Spleen (tissue), 11 donors: ENCODE data around the gene TPTE. TPM values are rescaled to one million over a fixed set of nuclear protein-coding genes. Genes with fewer than 3 reads are reported as not detected.
"Not testable (repeated sequence)": the region's sequence is repeated elsewhere in the genome, so short reads cannot be mapped to it uniquely, and the experiment has no call there.

Source experiments
- DNase-seq: peaks from one replicate; pipeline ENCODE4 v3.0.0-alpha.2; 2020
- H3K27ac ChIP-seq, 8 donors: fragments of 200-600 bp; sonication (generic) in 7 of 8; 1 replicate in 4 of 8; 2 replicates in 4 of 8; pipeline versions ENCODE4 v1.5.0 to v1.8.0; 2016 to 2021; ENCODE audit warnings: inconsistent platforms in 4 of 8, mild to moderate bottlenecking in 4 of 8, moderate library complexity in 1 of 8
- H3K27me3 ChIP-seq, 7 donors: fragments of 200-600 bp; sonication (generic) in 6 of 7; replicated peaks in 1 of 7; 1 replicate in 4 of 7; 2 replicates in 3 of 7; pipeline versions ENCODE4 v1.5.0 to v1.8.0; 2016 to 2021; ENCODE audit warnings: inconsistent platforms in 3 of 7, mild to moderate bottlenecking in 1 of 7
- H3K36me3 ChIP-seq, 6 donors: fragments of 200-600 bp; sonication (generic) in 5 of 6; 1 replicate in 4 of 6; 2 replicates in 2 of 6; pipeline versions ENCODE4 v1.5.0 to v1.8.0; 2016 to 2021; ENCODE audit warnings: inconsistent platforms in 2 of 6
- H3K4me1 ChIP-seq, 6 donors: fragments of 200-600 bp; sonication (generic) in 5 of 6; 1 replicate in 3 of 6; 2 replicates in 3 of 6; pipeline versions ENCODE4 v1.5.0 to v1.8.0; 2016 to 2021; ENCODE audit warnings: inconsistent platforms in 3 of 6
- H3K4me3 ChIP-seq, 8 donors: fragments of 200-600 bp; sonication (generic) in 7 of 8; 1 replicate in 4 of 8; 2 replicates in 4 of 8; pipeline versions ENCODE4 v1.5.0 to v1.8.0; 2016 to 2021; ENCODE audit warnings: inconsistent platforms in 4 of 8, mild to moderate bottlenecking in 4 of 8, moderate library complexity in 2 of 8
- H3K9me3 ChIP-seq, 8 donors: fragments of 200-600 bp; sonication (generic) in 7 of 8; 1 replicate in 4 of 8; 2 replicates in 4 of 8; pipeline versions ENCODE4 v1.5.0 to v1.8.0; 2016 to 2021; ENCODE audit warnings: inconsistent platforms in 4 of 8
- POLR2A ChIP-seq, 3 donors: fragments of 450-650 bp; IDR thresholded peaks; one replicate each; pipeline ENCODE4 v1.5.1; 2017; ENCODE audit warnings: antibody characterized with exemption in 3 of 3, mild to moderate bottlenecking in 1 of 3
- POLR2AphosphoS5 ChIP-seq, 3 donors: sonication (generic); formaldehyde crosslinking; IDR thresholded peaks; one replicate each; pipeline ENCODE4 v1.5.1; 2017; ENCODE audit warnings: antibody characterized with exemption in 3 of 3
- whole genome bisulfite sequencing, 5 donors: extraction: QIAGEN DNeasy Blood & Tissue Kit in 3 of 5; methylation state at CpG; one replicate each; pipeline versions ENCODE4 v1.1.5 to v1.1.7; 2013 to 2018; 5-methylcytosine and 5-hydroxymethylcytosine counted together
- intact Hi-C: fragments of 100-400 bp; cut with DNase I; formaldehyde crosslinking; loops from one replicate; pipeline ENCODE4 v1.15.0; 2023; ENCODE audit warnings: low total_unique reads
- polyA plus RNA-seq, 3 donors: library from polyadenylated mRNA; stranded (reverse); fragments of 200-250 nt; gene quantifications; one replicate each; pipeline ENCODE4 v1.2.1, GENCODE V29; 2013
- small RNA-seq, 4 donors: library from RNA; depleted of rRNA; stranded (forward); fragments of <200 nt; gene quantifications; one replicate each; pipeline ENCODE3, GENCODE V24; 2016
- total RNA-seq, 7 donors: library from RNA; depleted of rRNA in 3 of 7; stranded (reverse); fragments of >200 nt in 3 of 7; fragmentation: NEBNext Ultra II Directional in 4 of 7; extraction: Animal tissue kit (Norgen Biotek cat#: 25700) in 4 of 7; gene quantifications; one replicate each; pipeline versions ENCODE4 v1.1.0 to v1.2.1, GENCODE V29; 2016 to 2021
- TF ChIP-seq, protein P1 (sequence below), 11 experiments: fragments of 200-600 bp in 7 of 11; fragments of 450-650 bp in 4 of 11; sonication (generic) in 4 of 11; IDR thresholded peaks in 8 of 11; conservative IDR thresholded peaks in 3 of 11; 1 replicate in 7 of 11; 2 replicates in 4 of 11; pipeline versions ENCODE4 v1.4.0 to v1.8.0; 2016 to 2021; ENCODE audit warnings: antibody characterized with exemption in 11 of 11, inconsistent platforms in 4 of 11, mild to moderate bottlenecking in 1 of 11
- donor health status: healthy with polysubstance abuse.
- donor health status: DM: no; HTN: no; CAD: no; lungs with moderate emphysema.
- donor health status: DM: no; HTN: no; CAD: no.
- donor health status: Bipolar disorder and iron deficiency.
- donor health status: healthy.
- donor health status: DM: no; HTN: no; CAD: no.
- donor health status: DM: yes; HTN: yes; CAD: no.

The TPTE gene
- total and polyA plus RNA-seq, 10 donors = not detected

DNA sequence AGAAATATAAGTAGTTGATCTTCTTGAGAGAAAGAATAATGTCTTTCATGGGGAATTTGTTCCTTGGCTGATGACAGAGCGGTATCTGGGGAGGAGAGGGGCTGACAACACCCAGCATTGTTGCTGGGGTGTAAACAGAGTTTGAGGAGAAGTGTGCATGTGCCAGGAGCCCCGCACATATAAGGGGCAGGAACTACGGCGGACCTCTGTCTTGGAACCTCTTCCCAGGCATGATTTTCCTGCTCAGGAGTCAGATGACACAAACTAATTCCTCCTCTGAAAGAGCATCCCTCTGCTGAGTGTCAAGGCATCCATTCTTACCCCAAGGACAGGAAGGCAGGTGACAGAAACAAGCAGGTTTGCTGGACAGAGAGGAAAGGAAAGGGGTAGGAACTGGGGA, 119.1 kb downstream of the TPTE start:
- 34 to 48% (median 43%) methylated on average over 4 of the region's 4 CpGs for WGBS, 5 donors

DNA sequence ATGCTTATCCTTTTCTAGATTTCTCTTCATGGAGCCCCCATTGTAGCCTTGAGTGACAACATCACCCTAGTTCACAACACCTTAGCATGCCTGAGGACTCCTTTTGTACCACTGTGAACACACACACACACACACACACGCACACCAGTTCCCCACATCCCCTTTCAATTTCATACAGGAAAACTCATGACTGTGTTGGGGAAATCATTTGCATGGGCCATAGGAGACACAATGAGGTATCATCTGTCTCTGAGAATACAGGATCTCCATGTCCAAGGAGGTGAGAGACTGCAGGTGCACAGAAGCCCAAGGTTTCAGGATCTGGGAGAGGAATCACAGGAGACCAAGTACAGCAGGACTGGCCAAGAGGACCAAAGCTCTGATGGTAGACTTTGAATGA, 119.7 kb downstream of the TPTE start:
- Histone ChIP-seq H3K4me3 (no peak overlapping the region), H3K9me3 (peaks cover 0 to 97% (median 69%) of the 10 kb centered on the region in 8 donors), H3K4me1 (no peaks in the 10 kb centered on the region), H3K27ac (no peak overlapping the region), H3K36me3 (no peaks in the 10 kb centered on the region), H3K27me3 (no peaks in the 10 kb centered on the region)
- no peak for DNase-seq
- 45 to 90% (median 60%) methylated on average over 1 of the region's 1 CpG for WGBS, 5 donors
- intact Hi-C loops = no loop called here
- TF ChIP-seq, protein P1, sequence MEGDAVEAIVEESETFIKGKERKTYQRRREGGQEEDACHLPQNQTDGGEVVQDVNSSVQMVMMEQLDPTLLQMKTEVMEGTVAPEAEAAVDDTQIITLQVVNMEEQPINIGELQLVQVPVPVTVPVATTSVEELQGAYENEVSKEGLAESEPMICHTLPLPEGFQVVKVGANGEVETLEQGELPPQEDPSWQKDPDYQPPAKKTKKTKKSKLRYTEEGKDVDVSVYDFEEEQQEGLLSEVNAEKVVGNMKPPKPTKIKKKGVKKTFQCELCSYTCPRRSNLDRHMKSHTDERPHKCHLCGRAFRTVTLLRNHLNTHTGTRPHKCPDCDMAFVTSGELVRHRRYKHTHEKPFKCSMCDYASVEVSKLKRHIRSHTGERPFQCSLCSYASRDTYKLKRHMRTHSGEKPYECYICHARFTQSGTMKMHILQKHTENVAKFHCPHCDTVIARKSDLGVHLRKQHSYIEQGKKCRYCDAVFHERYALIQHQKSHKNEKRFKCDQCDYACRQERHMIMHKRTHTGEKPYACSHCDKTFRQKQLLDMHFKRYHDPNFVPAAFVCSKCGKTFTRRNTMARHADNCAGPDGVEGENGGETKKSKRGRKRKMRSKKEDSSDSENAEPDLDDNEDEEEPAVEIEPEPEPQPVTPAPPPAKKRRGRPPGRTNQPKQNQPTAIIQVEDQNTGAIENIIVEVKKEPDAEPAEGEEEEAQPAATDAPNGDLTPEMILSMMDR (IDR thresholded peaks at IDR 0.05 in 8 of 11, conservative IDR thresholded peaks at IDR 0.05 in 3 of 11) = no peak
- TF ChIP-seq POLR2A (IDR thresholded peaks at IDR 0.05) (no peak), POLR2AphosphoS5 (IDR thresholded peaks at IDR 0.05) (no peak)

More for the DNA sequence above, 119.1 kb downstream of the TPTE start:
- peaks cover 0 to 97% (median 70%) of the 10 kb centered on the region in 8 donors for H3K9me3 ChIP-seq
- TF ChIP-seq POLR2AphosphoS5 (IDR thresholded peaks at IDR 0.05) (no peak), POLR2A (IDR thresholded peaks at IDR 0.05) (no peak)
- TF ChIP-seq, protein P1 (IDR thresholded peaks at IDR 0.05 in 8 of 11, conservative IDR thresholded peaks at IDR 0.05 in 3 of 11) = no peak
- no peaks in the 10 kb centered on the region for H3K27me3 ChIP-seq
- H3K4me1 ChIP-seq = no peaks in the 10 kb centered on the region
- intact Hi-C loops = no loop called here
- no peaks in the 10 kb centered on the region for H3K36me3 ChIP-seq
- H3K4me3 ChIP-seq = no peak overlapping the region
- no peak for DNase-seq
- no peak overlapping the region for H3K27ac ChIP-seq

DNA sequence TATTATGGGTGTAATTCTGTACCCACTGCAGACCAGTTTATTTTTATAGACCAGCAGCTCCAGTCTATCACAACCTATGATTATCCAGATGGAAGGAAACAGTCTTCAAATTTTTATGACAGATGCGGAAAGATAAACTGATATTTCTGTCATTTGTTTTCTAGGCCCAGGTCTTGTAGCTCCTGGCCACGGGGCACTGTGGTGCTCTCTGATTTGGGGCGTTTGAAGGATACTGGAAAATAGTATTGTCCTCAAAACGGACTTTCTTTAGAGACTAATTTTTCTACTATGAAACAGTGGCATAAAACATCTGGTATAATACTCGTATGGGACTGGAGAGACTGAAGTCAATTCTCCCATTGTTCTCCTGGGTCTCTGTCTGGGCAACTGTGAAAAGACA, 124.3 kb downstream of the TPTE start:
- DNase-seq, H3K36me3 ChIP-seq, H3K27ac ChIP-seq, H3K4me3 ChIP-seq, intact Hi-C loops, H3K4me1 ChIP-seq, H3K27me3 ChIP-seq: not testable (repeated sequence)
- H3K9me3 ChIP-seq = peaks cover 0 to 96% (median 66%) of the 10 kb centered on the region in 8 donors
- 34 to 55% (median 48%) methylated on average over 4 to 5 of the region's 5 CpGs for WGBS, 5 donors

DNA sequence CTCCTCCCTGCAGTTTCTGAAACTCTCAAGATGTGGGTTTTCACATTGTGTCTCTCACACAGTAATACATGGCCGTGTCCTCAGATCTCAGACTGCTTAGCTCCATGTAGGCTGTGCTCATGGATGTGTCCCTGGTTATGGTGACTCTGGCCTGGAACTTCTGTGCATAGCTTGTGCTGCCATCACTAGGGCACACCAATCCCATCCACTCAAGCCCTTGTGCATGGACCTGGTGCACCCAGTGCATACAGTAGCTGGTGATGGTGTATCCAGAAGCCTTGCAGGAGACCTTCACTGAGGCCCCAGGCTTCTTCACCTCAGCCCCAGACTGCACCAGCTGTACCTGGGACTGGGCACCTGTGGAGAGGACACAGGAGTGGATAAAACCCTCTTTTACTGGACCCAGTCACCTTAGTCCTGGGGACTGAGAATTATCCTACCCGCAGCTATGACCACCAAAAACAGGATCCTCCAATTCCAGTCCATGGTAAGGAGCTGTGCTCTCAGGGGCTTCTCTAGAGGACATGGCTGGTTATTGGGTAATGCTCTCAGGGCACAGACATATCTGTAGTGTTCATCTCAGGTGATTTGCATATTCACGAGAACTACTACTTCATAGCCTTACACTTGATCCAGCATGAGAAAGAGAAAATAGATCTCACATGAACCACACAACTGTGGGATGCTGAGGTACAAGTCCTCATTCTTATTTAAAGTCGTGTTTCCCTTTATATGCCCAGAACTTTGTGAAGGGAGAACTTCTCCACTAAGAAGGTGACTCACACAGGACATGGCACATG, 128.2 kb downstream of the TPTE start:
- H3K4me1 ChIP-seq, H3K4me3 ChIP-seq, intact Hi-C loops, H3K27ac ChIP-seq, DNase-seq, H3K36me3 ChIP-seq, H3K27me3 ChIP-seq: not testable (repeated sequence)
- 54 to 63% (median 56%) methylated on average over 4 of the region's 4 CpGs for WGBS, 5 donors
- peaks cover 0 to 59% (median 42%) of the 10 kb centered on the region in 8 donors for H3K9me3 ChIP-seq

DNA sequence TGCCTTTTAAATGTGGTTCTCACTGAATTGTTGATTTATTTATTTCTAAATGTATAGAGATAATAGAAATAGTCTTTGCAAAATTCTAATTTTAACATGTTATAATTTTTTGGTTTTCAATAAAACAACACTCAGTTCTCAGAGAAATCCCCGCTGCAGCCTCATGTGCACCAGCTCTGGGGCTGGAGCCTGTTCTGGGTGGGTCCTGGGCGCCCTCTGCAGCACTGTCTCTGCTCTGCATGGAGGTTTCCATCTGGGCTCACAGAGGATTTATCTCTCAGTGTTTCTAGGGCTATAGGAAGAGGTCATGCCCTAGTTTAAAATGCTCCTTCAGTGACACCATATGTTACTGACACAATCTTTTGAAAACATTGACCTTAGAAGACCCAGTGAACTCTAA, 128.9 kb downstream of the TPTE start:
- H3K36me3 ChIP-seq, H3K27me3 ChIP-seq, intact Hi-C loops, DNase-seq, H3K4me3 ChIP-seq, H3K4me1 ChIP-seq, H3K27ac ChIP-seq: not testable (repeated sequence)
- peaks cover 0 to 54% (median 38%) of the 10 kb centered on the region in 8 donors for H3K9me3 ChIP-seq
- WGBS, 5 donors = 18 to 29% (median 24%) methylated on average over 2 of the region's 2 CpGs

Small RNA genes within 50 kb of the gene (small RNA-seq; reads per million reads assigned to genes)
- 0 reads per million in 4 donors for gene CYCSP41
